Stimulated activated naive CD8-positive, alpha-beta T cell treated with anti-CD3 and anti-CD28 coated beads, Interleukin-15, Interleukin-2, amounts not matched to agents 100 ng/mL and 50 ng/mL, for 24 hours (primary cell): ENCODE results near the gene ALDH9A1.
A peak's percentile ranks its signal among the peaks of the same experiment; 100 is the strongest.
"Not testable (repeated sequence)": the region's sequence is repeated elsewhere in the genome, so short reads cannot be mapped to it uniquely, and the experiment has no call there.

Source experiments
- H3K27ac Mint-ChIP-seq: one replicate; pipeline ENCODE4 v1.8.0; 2021; ENCODE audit warnings: mild to moderate bottlenecking, mixed read lengths
- H3K27me3 Mint-ChIP-seq: one replicate; pipeline ENCODE4 v1.8.0; 2021; ENCODE audit warnings: mixed read lengths
- H3K36me3 Mint-ChIP-seq: one replicate; pipeline ENCODE4 v1.8.0; 2021; ENCODE audit warnings: low read depth, mixed read lengths
- H3K4me1 Mint-ChIP-seq: one replicate; pipeline ENCODE4 v1.8.0; 2021; ENCODE audit warnings: low read depth, mixed read lengths
- H3K4me3 Mint-ChIP-seq: one replicate; pipeline ENCODE4 v1.8.0; 2021; ENCODE audit warnings: mild to moderate bottlenecking, mixed read lengths
- H3K9me3 Mint-ChIP-seq: one replicate; pipeline ENCODE4 v1.8.0; 2021; ENCODE audit warnings: mixed read lengths

Gene ALDH9A1

DNA sequence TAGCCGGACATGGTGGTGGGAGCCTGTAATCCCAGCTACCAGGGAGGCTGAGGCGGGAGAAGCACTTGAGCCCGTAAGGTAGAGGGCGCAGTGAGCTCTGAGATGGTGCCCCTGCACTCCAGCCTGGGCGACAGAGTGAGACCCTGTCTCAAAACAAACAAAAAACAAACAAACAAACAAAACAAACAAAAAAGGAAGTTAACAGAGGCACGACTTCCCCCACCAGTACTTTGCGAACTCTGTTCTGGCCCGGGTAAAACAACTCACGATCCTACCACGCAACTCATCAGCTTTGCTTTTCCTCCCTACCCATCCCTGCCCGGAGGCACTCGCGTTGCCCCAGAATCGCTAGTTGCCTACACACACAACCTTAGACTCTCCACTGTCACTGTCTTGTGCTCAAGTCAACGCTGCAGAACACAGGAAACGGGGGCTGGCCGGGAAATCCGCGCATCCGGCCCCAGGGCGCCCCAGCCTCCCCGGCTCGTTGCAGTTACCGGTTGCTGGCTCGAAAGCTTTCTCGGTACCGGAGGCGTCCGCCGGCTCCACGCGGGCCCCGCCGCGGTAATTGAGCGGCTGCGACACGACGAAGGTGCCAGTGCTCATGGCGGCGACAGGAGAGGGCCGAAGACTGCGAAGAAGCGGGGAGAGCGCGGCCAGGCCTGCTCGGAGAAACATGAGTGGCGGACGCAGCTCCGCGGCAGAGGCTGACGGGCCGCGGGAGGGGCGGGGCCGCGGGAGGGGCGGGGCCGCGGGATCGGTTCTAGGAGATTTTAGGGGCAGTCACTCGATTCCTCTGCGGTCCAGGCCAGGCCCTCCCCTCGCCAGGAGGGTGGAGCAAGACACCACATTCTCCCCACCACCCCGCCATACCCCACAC lies at the start of gene ALDH9A1:
ALDH9A1 (minus strand) TSS at position 682 of the 880 bp plus-strand sequence; CDS start at position 678, 4 bp downstream.
- Mint-ChIP-seq H3K9me3 (no peaks in the 10 kb centered on the region), H3K4me3 (peak within 1 kb of the TSS; percentile 98), H3K27me3 (no peaks in the 10 kb centered on the region), H3K4me1 (peaks cover 29% of the 10 kb centered on the region), H3K36me3 (peaks cover 23% of the 10 kb centered on the region), H3K27ac (peak within 1 kb of the TSS; percentile 95)

DNA sequence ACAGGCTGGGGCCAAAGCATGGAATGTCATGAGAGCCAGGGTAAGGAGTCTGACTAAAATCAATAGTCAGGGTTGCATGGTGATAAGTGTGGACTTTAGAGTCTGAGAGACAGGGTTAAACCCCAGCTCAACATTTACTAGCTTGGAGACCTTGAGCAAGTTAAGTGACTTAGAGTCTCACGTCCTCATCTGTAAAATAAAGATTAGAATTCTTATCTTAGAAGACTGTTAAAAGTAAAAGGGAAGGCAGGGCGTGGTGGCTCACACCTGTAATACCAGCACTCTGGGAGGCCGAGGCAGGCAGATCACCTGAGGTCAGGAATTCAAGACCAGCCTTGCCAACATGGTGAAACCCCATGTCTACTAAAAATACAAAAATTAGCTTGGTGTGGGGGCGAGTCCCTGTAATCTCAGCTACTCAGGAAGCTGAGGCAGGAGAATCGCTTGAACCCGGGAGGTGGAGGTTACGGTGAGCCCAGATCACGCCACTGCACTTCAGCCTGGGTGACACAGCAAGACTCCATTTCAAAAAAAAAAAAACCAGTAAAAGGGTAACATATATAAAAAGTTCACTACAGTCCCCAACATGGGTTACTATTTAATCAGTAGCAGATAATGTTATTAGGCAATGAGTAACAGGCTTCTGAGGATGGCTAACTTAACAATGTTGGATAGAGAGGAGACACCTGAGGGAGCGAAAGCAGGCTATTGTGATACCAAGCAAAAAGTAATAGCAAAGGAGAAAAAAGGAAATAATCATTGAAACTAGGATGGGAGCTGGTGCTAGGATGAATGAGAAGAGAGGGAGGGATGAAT lies 49.5 kb upstream of the ALDH9A1 start:
- H3K4me1 Mint-ChIP-seq, result no peaks in the 10 kb centered on the region
- no peak overlapping the region for H3K27ac Mint-ChIP-seq
- no peaks in the 10 kb centered on the region for H3K27me3 Mint-ChIP-seq
- H3K36me3 Mint-ChIP-seq, result peaks cover 40% of the 10 kb centered on the region
- H3K9me3 Mint-ChIP-seq, result no peaks in the 10 kb centered on the region
- H3K4me3 Mint-ChIP-seq, result no peak overlapping the region

DNA sequence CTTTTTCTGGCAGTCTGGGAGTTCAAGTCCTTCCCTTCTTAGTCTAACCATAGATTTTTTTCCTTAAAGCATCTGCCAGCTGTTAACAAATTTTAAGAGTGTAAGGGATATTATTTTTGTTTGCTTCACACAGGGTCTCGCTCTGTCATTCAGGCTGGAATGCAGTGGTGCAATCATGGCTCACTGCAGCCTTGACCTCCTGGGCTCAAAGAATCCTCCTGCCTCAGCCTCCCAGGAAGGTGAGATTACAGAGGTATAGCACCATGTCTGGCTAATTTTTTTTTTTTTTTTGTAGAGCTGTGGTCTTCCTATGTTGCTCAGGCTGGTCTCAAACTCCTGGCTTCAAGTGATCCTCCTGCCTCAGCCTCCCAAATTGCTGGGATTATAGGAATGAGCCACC lies 46.6 kb upstream of the ALDH9A1 start:
- not testable (repeated sequence) for H3K4me1 Mint-ChIP-seq, H3K4me3 Mint-ChIP-seq, H3K27me3 Mint-ChIP-seq, H3K27ac Mint-ChIP-seq, H3K9me3 Mint-ChIP-seq
- H3K36me3 Mint-ChIP-seq, result peaks cover 63% of the 10 kb centered on the region

DNA sequence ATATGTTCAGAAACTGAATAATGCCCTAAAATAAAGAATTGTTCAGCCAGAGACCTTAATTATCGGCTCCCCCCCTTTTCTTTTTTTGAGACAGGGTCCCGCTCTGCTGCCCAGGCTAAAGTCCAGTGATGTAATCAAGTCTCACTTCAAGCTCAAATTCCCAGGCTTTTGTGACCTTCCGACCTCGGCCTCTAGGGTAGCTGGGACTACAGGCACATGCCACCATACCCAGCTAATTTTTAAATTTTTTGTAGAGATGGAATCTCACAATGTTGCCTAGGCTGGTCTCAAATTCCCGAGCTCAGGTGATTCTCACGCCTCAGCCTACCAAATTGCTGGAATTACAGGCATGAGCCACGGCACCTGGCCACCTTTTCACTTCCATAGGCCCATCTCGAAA lies 43.8 kb upstream of the ALDH9A1 start:
- no peaks in the 10 kb centered on the region for H3K27me3 Mint-ChIP-seq
- H3K4me1 Mint-ChIP-seq, result peaks cover 7% of the 10 kb centered on the region
- H3K27ac Mint-ChIP-seq, result no peak overlapping the region
- no peaks in the 10 kb centered on the region for H3K9me3 Mint-ChIP-seq
- H3K4me3 Mint-ChIP-seq, result no peak overlapping the region
- H3K36me3 Mint-ChIP-seq, result peaks cover 51% of the 10 kb centered on the region

DNA sequence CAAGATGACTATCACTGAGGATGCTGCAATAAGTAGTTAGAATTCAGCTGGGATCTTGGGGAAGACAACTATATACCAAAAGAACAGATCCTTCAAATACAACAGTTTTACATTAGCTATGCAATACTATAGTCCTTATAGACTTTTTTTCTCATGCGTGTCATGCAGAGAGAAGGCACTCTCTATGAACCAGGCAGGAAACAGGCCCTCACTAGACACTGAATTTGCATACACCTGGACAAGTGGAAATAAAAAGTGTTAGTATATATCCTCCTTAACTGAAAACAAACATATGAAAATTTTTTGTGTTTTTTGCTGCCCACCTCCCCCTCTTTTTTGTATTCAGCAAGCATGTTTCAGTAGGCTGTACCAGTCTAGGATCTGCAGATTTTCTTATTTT lies 40.4 kb upstream of the ALDH9A1 start:
- Mint-ChIP-seq H3K27me3 (no peaks in the 10 kb centered on the region), H3K36me3 (peaks cover 43% of the 10 kb centered on the region), H3K27ac (no peak overlapping the region), H3K4me1 (peaks cover 7% of the 10 kb centered on the region), H3K9me3 (no peaks in the 10 kb centered on the region), H3K4me3 (no peak overlapping the region)

DNA sequence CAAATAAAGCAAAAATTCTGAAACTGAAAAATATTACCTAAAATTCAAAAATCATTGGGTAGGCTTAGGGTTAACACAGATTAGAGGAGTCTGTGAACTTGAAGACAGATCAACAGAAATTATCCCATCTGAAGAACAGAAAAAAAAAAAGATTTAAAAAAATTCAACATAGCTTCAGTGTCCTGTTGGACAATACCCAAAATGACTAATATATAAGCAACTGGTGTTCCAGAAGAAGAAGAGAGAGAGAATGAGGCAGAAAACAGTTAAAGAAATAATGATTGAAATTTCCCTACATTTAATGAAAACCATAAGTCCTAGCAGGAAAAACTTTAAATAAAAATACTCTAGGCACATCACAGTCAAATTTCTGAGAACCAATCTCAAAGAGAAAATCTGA lies 38.8 kb upstream of the ALDH9A1 start:
- H3K4me3 Mint-ChIP-seq, result no peak overlapping the region
- H3K4me1 Mint-ChIP-seq, result peaks cover 7% of the 10 kb centered on the region
- H3K36me3 Mint-ChIP-seq, result peaks cover 31% of the 10 kb centered on the region
- H3K27ac Mint-ChIP-seq, result no peak overlapping the region
- no peaks in the 10 kb centered on the region for H3K9me3 Mint-ChIP-seq
- no peaks in the 10 kb centered on the region for H3K27me3 Mint-ChIP-seq

DNA sequence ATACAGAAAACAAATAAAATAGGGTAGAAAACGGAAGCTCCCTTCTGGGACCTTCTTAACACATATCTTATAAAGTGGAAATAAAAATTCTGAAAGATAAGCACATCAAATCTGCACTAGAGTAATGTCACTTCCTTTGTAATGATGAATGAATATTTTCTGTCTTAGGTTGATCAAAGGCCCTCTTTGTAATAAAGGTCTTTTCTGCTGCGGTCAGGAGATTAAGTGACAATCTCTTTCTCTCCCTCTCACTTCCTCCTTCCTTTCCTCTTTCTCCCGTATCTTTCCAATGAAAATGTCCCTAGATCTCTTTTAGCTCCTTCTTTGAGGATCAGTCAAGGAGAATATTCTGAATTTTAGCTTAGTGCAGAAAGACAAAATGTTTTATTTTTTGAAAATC lies 36.5 kb upstream of the ALDH9A1 start:
- no peak overlapping the region for H3K4me3 Mint-ChIP-seq

DNA sequence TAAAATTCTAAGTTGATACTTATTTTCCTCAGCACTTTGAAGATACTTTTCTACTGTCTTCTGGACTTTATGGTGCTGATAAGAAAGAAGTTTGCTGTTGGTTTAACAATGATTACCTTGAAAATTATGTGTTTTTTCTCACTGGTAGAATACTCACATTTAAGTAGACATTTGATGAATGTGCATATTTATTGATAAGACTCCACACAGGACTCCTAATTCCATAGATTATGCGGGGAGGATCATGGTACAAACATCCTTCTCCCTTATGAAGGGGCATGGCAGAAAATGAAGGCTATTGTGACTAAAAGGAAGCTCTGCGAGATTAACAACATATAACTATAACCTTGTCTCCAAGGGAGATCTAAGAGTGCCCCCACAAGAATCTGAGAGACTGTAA lies 28.5 kb upstream of the ALDH9A1 start:
- H3K9me3 Mint-ChIP-seq, result no peaks in the 10 kb centered on the region
- peaks cover 24% of the 10 kb centered on the region for H3K36me3 Mint-ChIP-seq
- H3K27me3 Mint-ChIP-seq, result no peaks in the 10 kb centered on the region
- no peaks in the 10 kb centered on the region for H3K4me1 Mint-ChIP-seq
- H3K4me3 Mint-ChIP-seq, result no peak overlapping the region
- no peak overlapping the region for H3K27ac Mint-ChIP-seq

More for the DNA sequence above, 36.5 kb upstream of the ALDH9A1 start:
- Mint-ChIP-seq H3K27me3 (no peaks in the 10 kb centered on the region), H3K36me3 (peaks cover 12% of the 10 kb centered on the region), H3K4me1 (peaks cover 7% of the 10 kb centered on the region), H3K9me3 (no peaks in the 10 kb centered on the region), H3K27ac (no peak overlapping the region)

DNA sequence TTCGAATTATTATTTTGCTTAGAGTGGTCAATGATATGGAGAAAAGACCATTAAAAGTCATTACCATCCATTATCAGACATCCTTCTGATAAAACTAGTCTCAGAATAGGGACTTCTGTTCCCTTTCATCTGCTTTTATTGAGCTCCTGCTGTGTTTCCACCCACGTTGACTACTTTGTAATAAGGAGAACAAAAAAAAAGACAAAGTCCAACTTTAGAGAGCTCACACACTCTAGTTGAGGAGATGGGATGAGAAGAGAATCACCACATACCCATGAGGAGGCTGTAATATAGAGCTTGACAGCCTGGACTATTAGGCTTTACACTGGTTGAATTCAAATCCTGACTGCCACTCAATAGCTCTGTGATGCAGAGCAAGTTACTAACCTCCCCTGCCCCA lies 27.8 kb upstream of the ALDH9A1 start:
- no peaks in the 10 kb centered on the region for H3K9me3 Mint-ChIP-seq

DNA sequence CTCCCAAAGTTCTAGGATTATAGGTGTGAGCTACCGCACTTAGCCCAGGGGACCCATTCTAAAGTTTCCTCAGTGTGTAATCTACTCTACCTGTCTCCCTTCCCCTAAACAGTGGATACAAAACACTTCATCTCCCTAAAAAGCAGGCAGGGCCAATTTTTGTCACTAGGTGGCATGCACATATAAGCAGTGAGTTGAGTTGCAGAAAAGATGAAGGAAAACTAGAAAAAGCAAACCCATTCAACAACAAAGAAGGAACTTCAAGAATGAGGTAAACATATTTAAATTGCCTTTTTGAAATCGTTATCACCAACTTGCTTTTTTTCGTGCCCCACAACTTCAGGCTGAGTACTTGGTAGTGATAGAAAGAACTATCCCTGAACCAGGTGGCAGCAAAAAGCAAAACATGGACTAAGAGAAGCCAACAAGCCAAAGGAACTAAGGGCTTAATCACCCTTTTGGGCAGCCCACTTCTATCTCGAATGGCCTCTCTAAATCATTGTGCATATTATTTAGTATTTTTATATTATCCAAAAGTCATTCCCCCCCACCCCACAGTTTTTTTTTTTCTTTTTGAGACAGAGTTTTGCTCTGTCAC lies 19.7 kb upstream of the ALDH9A1 start:
- Mint-ChIP-seq H3K9me3 (no peaks in the 10 kb centered on the region), H3K27ac (no peak overlapping the region), H3K27me3 (no peaks in the 10 kb centered on the region), H3K4me3 (no peak overlapping the region), H3K4me1 (no peaks in the 10 kb centered on the region), H3K36me3 (no peaks in the 10 kb centered on the region)

More for the DNA sequence above, 27.8 kb upstream of the ALDH9A1 start:
- H3K4me3 Mint-ChIP-seq, result no peak overlapping the region
- no peaks in the 10 kb centered on the region for H3K4me1 Mint-ChIP-seq
- H3K27ac Mint-ChIP-seq, result no peak overlapping the region
- H3K27me3 Mint-ChIP-seq, result no peaks in the 10 kb centered on the region
- H3K36me3 Mint-ChIP-seq, result peaks cover 24% of the 10 kb centered on the region

DNA sequence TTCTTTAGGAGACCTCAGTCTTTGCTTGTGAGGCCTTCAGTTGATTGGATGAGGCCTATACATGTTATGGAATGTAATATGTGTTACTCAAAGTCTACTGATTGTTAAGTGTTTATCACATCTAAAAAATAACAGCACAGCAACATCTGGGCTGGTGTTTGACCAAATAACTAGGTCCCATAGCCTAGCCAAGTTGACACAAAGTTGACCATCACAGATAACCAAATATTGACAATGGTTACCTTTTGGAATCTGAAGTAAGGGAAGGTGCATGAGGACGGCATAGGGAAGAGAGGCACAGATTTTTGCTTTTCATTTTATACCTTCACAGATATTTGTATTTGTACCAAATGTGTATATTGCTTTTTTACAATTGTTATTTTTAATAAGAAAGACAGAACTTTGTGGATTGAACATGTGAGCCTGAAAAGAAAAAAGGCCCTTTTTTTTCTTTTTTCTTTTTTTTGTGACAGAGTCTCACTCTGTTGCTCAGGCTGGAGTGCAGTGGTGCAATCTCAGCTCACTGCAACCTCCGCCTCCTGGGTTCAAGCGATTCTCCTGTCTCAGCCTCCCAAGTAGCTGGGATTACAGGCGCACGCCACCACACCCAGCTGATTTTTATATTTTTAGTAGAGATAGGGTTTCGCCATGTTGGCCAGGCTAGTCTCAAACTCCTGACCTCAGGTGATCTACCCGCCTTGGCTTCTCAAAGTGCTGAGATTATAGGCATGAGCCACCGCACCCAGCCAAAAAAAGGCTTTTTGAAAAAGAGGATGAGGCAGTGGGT lies 18.1 kb upstream of the ALDH9A1 start:
- H3K27me3 Mint-ChIP-seq, H3K27ac Mint-ChIP-seq, H3K36me3 Mint-ChIP-seq, H3K9me3 Mint-ChIP-seq, H3K4me3 Mint-ChIP-seq, H3K4me1 Mint-ChIP-seq: not testable (repeated sequence)

DNA sequence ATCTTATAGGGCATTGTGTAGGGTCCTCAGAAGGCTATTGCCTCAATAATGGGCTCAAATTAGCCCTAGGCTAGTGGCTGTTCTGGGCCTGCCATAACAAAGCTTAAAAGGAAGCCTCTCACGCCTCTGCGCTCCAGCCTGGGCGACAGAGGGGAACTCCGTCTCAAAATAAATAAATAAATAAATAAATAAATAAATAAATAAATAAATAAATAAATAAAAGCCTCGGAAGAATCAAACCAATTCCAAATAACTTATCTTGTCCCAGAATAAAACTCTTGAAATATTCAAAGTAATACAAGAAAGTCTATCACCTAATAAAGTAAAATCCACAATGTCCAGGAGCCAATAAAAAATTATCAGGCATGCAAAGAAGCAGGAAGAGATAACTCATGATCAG lies 14.4 kb upstream of the ALDH9A1 start:
- H3K36me3 Mint-ChIP-seq, result no peaks in the 10 kb centered on the region
- H3K27me3 Mint-ChIP-seq, result peaks cover 7% of the 10 kb centered on the region
- H3K4me1 Mint-ChIP-seq, result no peaks in the 10 kb centered on the region
- no peak overlapping the region for H3K27ac Mint-ChIP-seq
- H3K9me3 Mint-ChIP-seq, result no peaks in the 10 kb centered on the region
- H3K4me3 Mint-ChIP-seq, result no peak overlapping the region

DNA sequence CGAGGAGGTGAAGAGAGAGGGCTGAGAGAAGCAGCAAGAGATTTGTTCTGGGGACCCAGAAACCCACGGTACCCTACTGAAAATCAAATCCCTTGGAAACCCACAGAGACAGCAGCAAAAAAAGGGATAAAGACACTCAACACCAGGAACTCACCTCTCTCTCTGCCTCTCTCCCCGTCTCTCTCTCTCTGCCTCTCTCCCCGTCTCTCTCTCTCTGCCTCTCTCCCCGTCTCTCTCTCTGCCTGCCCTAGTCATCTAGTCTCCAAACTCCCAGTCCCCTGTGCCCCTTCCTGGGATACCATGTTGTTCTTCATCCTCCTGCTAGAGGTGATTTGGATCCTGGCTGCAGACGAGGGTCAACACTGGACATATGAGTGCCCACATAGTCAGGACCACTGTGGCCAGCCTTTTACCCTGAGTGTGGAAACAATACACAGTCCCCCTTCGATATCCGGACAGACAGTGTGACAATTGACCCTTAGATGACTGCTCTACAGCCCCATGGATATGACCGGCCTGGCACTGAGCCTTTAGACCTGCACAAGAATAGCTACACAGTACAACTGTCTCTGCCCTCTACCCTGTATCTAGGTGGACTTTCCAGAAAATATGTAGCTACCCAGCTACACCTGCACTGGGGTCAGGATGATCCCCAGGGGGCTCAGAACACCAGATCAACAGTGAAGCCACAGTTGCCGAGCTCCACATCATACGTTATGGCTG lies 9.8 kb upstream of the ALDH9A1 start:
- Mint-ChIP-seq H3K27ac (no peak overlapping the region), H3K4me1 (no peaks in the 10 kb centered on the region), H3K27me3 (peaks cover 24% of the 10 kb centered on the region), H3K4me3 (no peak overlapping the region), H3K9me3 (no peaks in the 10 kb centered on the region), H3K36me3 (no peaks in the 10 kb centered on the region)

DNA sequence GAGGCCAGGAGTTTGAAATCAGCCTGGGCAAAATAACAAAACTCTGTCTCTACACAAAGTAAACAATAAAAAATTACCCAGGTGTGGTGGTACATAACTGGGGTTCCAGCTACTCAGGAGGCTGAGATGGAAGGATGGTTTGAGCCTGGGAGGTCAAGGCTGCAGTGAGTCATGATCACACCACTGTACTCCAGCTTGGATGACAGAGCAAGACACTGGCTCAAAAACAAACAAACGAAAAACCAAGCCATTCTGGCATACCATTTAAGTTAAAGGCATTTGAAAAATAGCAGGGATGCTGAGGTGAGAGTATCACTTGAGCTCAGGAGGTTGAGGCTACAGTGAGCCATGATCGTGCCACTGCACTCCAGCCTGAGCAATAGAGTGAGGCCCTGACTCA lies 5.3 kb upstream of the ALDH9A1 start:
- Mint-ChIP-seq H3K4me1 (peaks cover 3% of the 10 kb centered on the region), H3K9me3 (no peaks in the 10 kb centered on the region), H3K27me3 (peaks cover 18% of the 10 kb centered on the region), H3K4me3 (no peak overlapping the region), H3K36me3 (no peaks in the 10 kb centered on the region), H3K27ac (no peak overlapping the region)
